GM19452 (cell line): ENCODE results near the gene ACTBL2.

ENCODE experiments used
- ATAC-seq: cut with Tn5 transposase; IDR thresholded peaks from one replicate; pipeline ENCODE4 v1.9.1; 2021; ENCODE audit not compliant: unreplicated experiment

The ACTBL2 gene

DNA sequence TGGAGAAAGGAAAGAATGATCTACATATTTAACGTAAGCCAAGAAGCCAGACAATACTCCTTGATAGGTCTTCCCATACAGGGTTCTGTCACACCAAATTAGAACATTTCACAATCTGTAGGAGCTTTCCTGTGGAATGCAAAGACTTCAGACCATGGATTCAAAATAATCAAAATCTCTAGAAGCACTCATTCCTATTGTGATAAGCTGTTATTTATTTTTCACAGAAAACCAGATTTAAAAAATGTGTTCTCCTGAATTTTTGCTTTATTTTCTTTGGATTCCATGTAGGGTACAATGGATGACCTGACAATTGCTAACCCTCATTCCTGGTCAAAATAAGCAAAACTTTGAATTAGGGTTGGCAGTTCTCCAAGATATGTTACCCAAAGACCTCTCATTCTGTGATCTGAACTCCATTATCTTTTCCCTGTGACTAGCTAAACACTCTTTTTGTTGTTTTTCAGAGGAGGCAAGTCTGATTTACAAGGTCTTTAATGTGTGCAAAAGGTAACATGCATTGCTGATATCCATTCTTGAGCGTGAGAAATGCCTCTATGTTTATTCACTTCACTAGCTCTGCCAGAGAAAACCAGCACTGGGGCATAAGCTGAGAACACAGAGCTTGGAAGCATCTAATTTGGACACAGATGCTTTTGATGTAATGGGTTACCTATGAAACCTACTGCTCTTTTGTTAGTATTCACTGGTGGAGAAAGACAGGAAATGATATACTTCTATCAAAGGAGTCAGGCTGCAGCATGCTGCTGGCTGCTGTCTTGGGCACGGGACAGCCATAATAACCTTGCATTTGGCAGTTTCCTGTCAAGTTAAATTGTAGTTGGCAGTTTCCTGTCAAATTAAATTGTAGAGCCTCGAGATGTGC lies 31.4 kb downstream of the ACTBL2 start:
- ATAC-seq, result no peak

DNA sequence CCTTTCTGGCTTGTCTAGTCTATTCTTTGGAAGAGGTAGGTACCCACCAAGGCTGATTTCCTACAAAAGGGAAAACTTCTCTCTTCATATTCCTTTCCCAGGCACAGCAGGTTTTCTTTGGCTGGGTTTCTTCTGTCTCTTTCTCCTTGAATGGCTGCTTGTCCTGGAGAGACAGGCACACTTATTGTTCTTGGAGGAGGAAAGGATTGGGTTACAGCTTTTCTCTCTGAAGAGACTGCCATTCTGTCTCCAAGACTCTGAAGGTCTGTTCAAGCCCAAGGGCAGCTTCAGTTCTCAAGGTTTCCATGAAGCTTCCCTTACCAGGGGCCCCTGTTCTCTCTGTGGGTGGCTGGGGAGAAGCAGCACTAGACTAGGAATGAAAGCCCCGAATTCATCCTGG lies 33.9 kb downstream of the ACTBL2 start:
- ATAC-seq, result no peak

DNA sequence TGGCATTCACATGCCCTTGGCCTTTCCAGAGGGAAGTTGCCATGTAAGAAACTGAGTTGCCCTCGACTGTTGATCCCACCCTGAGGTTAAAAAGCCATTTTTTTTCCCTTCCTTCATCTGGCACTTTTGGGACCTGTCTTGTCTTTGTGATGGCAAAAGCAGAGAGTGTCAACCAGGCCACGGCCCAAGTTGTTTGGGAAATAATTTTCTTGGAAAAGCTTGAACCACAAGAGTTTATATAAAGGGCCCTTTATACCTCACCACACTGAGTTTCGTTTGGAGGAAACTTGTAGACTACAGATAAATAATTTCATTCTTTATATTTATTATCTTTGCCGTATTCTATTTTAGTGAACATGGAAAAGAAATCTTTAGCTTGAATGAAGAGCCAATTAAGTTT lies 34.3 kb downstream of the ACTBL2 start:
- no peak for ATAC-seq

DNA sequence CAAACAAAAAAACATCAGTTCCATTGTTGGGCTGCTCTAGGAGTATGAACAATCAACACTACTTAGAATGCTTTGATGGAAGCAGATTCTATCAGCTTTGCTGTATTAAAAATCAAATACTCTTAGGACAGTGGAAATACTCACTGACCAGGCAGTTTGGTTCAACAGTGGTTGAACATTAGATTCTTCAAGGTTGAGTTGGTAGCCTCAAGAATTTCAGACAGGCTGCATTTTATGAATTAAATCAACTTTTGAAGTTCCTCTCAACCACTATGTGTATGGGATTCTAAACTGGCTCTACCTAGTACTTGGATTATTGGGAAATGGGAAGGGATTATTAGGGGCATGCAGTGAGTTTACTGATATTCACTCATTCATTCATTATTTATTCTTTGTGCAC lies 35.0 kb downstream of the ACTBL2 start:
- no peak for ATAC-seq

DNA sequence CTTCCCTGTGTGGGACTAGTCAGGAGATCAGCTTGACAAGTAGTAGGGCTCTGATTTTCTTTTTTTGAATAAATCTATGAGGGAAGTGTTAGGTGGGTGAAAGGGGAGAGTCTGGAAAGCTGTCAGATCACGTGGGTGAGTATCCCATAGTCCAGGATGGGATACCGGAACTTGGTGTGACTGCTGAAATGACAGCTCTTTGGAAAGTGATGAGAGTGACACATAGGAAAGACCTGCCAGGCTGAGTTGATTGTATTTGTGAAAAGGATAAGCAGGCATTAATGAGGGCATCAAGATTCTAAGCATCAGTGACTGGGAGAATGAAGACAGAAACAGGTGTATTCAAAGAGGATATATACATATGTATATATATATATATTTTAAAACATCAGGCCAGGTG lies 35.6 kb downstream of the ACTBL2 start:
- ATAC-seq, result no peak

DNA sequence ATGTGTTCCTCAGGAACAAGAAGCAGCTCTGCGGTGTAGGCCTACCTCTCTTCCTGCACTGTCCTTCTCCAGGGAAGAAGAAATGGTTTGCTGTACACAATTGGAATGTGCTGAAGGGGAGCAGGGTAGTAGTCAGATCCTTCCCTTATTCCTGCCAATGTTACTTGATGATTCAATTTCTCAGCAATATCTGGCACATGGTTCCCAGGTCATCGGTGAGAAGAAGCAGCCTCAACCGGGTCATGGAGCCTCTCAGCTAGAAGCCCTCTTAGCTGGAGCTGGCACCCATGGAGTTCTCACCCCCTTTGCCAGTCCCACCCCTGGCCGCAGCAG lies 36.9 kb downstream of the ACTBL2 start:
- ATAC-seq, result no peak

DNA sequence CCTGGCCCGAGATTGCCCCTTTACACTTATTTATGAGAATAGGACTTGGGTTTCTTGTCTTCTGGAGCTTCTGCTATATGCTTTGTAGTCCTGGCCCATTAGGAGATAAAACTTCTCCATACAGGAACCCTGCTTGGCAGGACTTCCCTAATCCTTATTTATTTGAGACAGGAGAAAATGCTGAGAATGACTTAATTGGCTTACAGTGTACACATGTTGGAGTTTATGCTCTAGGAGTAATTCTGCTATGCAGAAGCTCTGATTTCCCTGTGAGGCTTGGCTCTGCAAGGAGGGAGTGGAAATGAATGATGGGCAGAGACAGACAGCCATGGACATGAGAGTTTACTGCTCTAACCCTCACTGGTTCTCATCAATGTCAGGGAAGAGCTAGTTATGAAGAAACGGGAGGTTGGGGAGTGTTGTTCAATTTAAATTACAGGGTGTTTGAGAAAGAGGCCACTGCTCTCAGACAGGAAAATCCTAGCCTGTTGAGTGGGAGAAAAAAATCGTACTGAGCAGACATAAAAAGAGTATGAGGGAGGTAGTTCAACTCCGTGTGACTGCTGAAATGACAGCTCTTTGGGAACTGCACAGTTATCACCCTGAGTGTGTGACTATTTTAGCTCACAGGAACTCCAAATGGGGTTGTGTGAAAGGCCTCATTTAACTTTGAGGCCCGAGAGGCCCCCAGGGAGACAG lies 37.5 kb downstream of the ACTBL2 start:
- ATAC-seq, result no peak

DNA sequence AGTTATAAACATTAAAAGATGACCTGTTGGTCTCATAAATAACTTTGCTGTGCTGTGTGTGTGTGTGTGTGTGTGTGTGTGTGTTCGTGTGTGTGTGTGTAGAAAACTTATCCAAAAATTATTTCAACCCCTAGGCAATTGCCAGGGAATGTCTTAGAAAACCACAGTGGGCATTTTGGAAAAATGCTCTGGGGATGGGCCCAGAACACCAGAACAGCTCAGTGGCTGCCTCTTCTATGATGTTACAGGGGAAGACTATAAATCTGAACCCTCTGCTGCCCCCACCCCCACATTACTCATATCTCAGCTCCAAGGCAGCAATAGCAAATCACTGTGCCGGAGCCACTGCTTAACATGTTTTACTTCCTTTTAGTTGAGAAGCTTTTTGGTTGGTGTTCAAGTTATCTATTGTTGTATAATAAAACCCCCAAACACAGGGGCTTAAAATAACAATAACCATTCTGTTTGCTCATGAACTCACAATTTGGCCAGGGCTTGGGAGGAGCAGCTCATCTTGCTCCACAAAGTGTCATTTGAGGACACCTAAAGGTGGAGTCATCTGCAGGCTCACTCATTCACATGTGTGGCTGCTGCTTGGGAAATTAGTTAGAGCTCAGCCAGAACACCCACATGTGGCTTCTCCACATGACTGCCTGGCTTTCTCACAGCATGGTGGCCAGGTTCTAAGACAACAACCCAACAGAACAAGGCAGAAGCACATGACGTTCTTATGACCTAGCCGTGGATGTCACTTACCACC lies 40.4 kb downstream of the ACTBL2 start:
- no peak for ATAC-seq

DNA sequence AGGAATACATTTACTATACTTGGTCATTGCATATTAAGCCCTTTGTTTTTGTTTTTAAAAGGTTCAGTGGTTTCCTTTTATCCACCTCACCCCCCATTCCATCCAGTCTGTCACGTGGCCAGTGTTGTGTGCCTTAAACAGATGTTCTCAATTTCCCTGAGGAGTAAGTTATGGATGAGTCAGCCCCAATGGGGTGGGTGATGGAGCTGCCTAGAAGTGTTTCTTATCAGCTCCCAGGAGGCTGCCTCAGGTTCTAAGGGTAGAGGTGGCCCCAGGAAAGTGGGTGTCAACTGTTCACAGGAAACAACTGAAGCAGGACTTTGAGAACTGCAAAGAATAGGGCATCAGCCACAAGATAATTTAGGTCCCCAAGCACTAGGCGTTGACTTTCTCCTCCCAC lies 41.1 kb downstream of the ACTBL2 start:
- no peak for ATAC-seq

DNA sequence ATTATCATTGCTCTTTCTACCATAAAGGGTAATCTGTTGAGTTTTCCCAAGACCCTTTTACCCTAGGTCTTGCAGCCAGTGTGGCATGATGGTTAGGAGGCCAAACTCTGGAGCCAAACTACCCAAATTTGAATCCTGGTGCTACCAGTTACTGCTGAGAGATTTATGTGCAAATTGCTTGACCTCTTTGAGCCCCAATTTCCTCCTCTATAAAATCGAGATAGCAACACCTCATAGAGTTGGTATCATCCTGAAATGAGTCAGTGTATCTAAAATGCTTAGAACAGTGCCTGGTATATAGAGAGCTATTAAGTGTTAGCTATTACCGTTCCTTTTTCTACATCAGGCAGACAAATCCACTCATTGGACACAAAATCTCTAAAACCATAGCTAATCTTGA lies 43.0 kb downstream of the ACTBL2 start:
- ATAC-seq, result no peak

DNA sequence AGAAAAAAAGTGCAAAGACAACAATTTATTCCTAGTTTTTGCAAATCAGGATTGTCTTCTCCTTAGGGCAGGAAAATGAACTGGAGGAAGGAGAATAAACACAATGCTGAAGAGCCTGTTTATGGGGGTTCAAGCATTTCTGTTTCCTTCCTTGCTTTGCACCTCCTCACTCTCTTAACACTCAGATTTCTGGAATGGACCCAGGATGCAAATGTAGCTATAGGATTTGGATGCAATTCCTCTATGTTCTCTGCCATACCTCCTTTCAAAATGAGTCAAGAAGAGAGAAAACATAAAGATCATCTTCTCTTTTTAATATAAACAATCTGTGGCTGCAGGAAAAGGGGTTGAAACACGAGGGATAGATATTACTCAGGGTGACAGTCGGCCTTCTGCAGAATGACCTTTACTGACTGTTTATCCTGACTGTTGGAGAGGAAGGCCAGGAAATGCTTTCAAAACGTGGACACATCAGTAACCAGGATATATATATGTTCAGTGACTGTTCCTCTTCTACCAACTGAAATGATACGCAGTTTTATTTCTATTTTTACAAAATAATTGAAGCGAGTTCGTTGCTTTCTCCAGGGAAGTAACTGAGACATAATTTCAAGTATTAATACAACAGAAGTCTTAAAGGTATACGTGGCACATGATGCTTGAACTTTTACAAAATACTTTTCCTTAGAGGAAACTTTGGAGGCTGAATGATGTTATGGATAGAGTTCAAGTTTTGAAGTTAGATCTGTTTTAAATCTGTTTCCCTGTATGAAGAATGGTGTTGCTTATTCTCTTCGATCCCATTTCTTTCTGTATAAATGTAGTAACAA lies 44.4 kb downstream of the ACTBL2 start:
- no peak for ATAC-seq

DNA sequence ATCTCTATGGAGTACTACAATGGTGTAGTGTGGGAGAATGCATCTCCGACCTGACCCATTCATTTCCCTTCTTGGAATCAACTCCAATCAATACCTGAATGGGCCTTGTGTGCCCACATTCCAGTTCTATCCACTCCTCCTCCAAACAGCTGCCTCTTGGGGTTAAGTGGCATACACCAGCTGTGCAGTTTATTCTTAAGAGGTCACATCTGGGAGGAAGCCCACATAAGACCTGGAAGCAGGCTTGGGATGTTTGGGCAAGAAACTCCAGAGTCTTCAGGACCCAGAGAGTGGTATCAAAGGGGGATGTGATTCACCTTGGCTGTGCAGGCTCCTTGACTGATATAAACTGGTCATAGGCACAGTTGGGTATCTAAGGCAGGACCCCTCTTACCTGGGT lies 46.0 kb downstream of the ACTBL2 start:
- no peak for ATAC-seq

DNA sequence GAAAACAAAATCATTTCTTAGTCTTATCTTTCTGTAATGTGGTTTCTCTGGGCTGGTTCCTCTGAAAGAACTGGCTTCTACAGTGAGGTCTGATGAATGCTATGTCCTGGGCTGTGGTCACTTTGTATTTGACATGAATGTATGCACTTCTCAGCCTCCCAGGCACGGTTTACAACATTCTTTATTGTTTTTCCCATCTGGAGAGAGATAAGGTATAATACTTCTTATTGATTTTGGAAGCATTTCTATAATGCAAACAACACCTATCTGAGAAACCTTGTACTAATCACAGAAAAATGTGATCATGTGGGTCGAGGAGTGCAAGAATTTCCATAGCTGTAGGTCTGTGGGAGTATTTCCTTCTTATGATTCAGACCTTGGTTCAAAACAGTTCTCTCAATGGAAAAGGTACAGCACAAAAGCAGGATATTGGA lies 46.9 kb downstream of the ACTBL2 start:
- no peak for ATAC-seq

DNA sequence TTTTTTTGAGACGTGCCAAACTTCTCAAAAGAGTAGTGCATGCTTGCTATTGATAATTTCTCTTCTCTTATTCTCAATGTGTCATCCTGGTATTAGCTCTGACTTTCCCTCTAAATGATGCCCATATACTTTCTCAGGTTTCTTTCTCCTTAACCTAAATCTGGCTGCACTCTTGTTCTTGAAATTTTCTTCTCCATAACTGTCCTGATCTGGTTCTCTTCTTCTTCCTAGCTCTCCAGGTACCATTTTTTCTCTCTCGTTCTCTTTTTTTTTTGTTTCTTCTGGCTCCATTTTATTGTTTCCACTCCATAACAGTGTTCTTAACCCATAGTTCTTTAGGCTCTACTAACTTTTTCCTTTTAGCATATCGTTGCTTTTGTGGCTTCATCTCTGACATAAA lies 47.9 kb downstream of the ACTBL2 start:
- ATAC-seq, result no peak

DNA sequence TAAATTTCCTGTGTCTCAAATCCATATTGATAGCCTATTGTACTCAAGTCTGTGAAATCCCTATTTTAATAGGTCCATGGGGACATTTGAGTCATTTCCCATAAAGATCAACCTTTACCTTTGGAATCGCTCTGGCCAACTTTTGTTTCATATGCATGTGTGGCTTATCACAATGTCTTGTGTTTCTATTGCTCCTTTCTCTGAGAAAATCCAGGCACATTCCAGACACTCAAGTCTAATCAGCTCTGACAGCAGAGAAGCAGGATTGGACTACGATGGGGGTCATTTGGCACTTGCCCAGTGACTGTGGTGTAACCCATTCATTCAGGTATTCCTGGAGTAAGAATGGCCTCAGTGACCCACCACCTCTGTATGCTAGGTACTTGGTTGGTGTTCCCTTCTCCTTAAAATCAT lies 48.4 kb downstream of the ACTBL2 start:
- ATAC-seq, result no peak

DNA sequence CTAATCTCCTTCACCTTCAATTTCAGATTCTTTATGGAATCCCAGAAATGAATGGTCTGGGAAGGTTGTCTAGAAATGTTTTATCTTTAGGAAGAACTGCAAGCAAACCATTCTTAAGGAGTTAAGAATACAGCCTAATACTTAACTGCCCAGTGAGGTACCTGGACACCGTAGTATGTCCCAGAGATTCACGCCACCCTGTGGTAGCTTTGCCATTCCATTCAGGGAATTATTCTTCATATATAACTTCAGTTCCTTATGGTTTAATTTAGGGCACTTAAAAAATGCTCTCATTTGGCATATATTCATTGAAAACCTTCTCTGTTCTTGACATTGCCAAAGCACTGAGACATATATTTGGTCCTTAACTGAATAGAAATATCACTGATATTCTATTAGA lies 49.7 kb downstream of the ACTBL2 start:
- ATAC-seq, result no peak

DNA sequence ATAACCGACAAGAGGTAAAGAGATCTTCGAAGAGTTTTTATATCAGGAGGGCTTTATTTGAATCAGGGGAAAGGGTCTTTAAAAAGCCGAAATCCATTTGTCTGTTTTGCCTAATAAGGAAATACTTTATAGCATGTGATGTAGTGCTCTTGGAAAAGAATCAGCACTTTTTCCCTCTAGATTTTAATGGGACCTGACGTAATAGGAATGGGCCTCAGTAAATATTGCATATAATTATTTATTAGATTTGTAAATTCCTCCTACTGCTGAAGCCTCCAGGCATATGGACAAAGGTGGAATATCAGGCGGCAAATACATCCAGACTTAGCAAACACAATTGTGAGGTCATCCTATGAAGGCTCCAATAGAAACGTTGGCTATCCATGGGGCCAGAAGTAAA lies 50.9 kb downstream of the ACTBL2 start:
- ATAC-seq, result no peak
